Transverse colon (tissue), 4 donors: ENCODE measurements around the gene RRP8. TPM values are rescaled to one million over a fixed set of nuclear protein-coding genes. Genes with fewer than 3 reads are reported as not detected.

Source experiments
- DNase-seq: peaks from one replicate; pipeline ENCODE4 v3.0.0-alpha.2; 2019
- H3K27ac ChIP-seq, 4 donors: fragments of 200-600 bp; sonication (generic); 2 replicates each; pipeline ENCODE4 v1.5.1; 2016 to 2018; ENCODE audit warnings: inconsistent platforms in 4 of 4
- H3K27me3 ChIP-seq: fragments of 200-600 bp; sonication (generic); 2 replicates; pipeline ENCODE4 v1.5.1; 2017; ENCODE audit warnings: inconsistent platforms
- H3K36me3 ChIP-seq, 4 donors: fragments of 200-600 bp; sonication (generic); 2 replicates each; pipeline ENCODE4 v1.5.1; 2017 to 2019; ENCODE audit warnings: inconsistent platforms in 4 of 4
- H3K4me1 ChIP-seq, 4 donors: fragments of 200-600 bp; sonication (generic); 2 replicates each; pipeline ENCODE4 v1.5.1; 2017 to 2020; ENCODE audit warnings: inconsistent platforms in 4 of 4
- H3K4me3 ChIP-seq, 4 donors: fragments of 200-600 bp; sonication (generic); 1 replicate in 1 of 4; 2 replicates in 3 of 4; pipeline versions ENCODE4 v1.5.1 to v1.6.1; 2017 to 2019; ENCODE audit warnings: inconsistent platforms in 4 of 4
- H3K9me3 ChIP-seq, 2 donors: fragments of 200-600 bp; sonication (generic); 2 replicates each; pipeline ENCODE4 v1.5.1; 2017 to 2019; ENCODE audit warnings: inconsistent platforms in 2 of 2
- CTCF ChIP-seq, 5 experiments: fragments of 200-600 bp in 3 of 5; fragments of 450-650 bp in 2 of 5; sonication (generic) in 3 of 5; IDR thresholded peaks; 1 replicate in 2 of 5; 2 replicates in 3 of 5; pipeline ENCODE4 v1.5.1; 2016 to 2017; ENCODE audit warnings: antibody characterized with exemption in 5 of 5, inconsistent platforms in 3 of 5, mild to moderate bottlenecking in 2 of 5, moderate library complexity in 1 of 5
- EP300 ChIP-seq: sonication (generic); formaldehyde crosslinking; IDR thresholded peaks from one replicate; pipeline ENCODE4 v1.6.1; 2017; ENCODE audit warnings: antibody characterized with exemption, low read depth
- POLR2A ChIP-seq: fragments of 450-650 bp; IDR thresholded peaks from one replicate; pipeline ENCODE4 v1.6.1; 2016; ENCODE audit warnings: antibody characterized with exemption, mild to moderate bottlenecking, moderate library complexity
- POLR2AphosphoS5 ChIP-seq, 3 donors: sonication (generic); formaldehyde crosslinking; IDR thresholded peaks; one replicate each; pipeline ENCODE4 v1.6.1; 2016; ENCODE audit warnings: antibody characterized with exemption in 3 of 3
- WGBS, 2 donors: methylation state at CpG; one replicate each; pipeline ENCODE4 v1.1.5; 2018; ENCODE audit warnings: low coverage in 1 of 2; 5-methylcytosine and 5-hydroxymethylcytosine counted together
- in situ Hi-C, 4 donors: fragments of 200-750 bp; cut with MboI; loops; one replicate each; pipeline versions ENCODE4 v1.15.0 to v1.15.1; 2017; ENCODE audit warnings: low sequenced_read_pairs in 3 of 4, low pct_ligation_motif_present in 1 of 4, low pct_unique_long_range_greater_than_20kb in 1 of 4
- intact Hi-C: fragments of 100-400 bp; cut with DNase I; formaldehyde crosslinking; loops from one replicate; pipeline ENCODE4 v1.15.1; 2023; ENCODE audit warnings: low total_unique reads
- total RNA-seq, 4 donors: library from RNA; depleted of rRNA; stranded (reverse); fragments of >200 nt; gene quantifications; one replicate each; pipeline ENCODE4 v1.1.0, GENCODE V29; 2016

The RRP8 gene
- total RNA-seq, 4 donors from 2014 or later, result 9.7 to 145 (median 48.2) TPM

GRCh38 chr11:6553634-6554033 is 49.8 kb downstream of the RRP8 start:
- TF ChIP-seq POLR2A (no peak), EP300 (no peak), POLR2AphosphoS5 (IDR thresholded peaks at IDR 0.05) (no peak), CTCF (IDR thresholded peaks at IDR 0.05) (no peak)
- Histone ChIP-seq H3K27ac (no peak overlapping the region), H3K27me3 (no peaks in the 10 kb centered on the region), H3K4me3 (no peak overlapping the region), H3K36me3 (no peaks in the 10 kb centered on the region), H3K4me1 (no peaks in the 10 kb centered on the region), H3K9me3 (no peaks in the 10 kb centered on the region)
- DNase-seq, result no peak
- in situ Hi-C loops, result no loop called here
- intact Hi-C loops, result no loop called here

- Histone ChIP-seq H3K4me1 (no peaks in the 10 kb centered on the region), H3K9me3 (no peaks in the 10 kb centered on the region), H3K27me3 (no peaks in the 10 kb centered on the region), H3K27ac (no peak overlapping the region), H3K36me3 (no peaks in the 10 kb centered on the region), H3K4me3 (no peak overlapping the region)
- intact Hi-C loops (no loop called here), in situ Hi-C loops (no loop called here)
- no peak for TF ChIP-seq POLR2A
- no peak for TF ChIP-seq EP300
- TF ChIP-seq CTCF (IDR thresholded peaks at IDR 0.05), result no peak
- no peak for TF ChIP-seq POLR2AphosphoS5 (IDR thresholded peaks at IDR 0.05)
- WGBS, 2 donors, result 93 to 100% methylated on average over 1 to 3 of the region's 3 CpGs
- DNase-seq, result no peak
These were observed 54.8 kb downstream of the RRP8 start for GRCh38 chr11:6548641-6549040.

- H3K27ac ChIP-seq, result no peak overlapping the region
- no peak overlapping the region for H3K4me3 ChIP-seq
- 100% methylated on average over 2 of the region's 2 CpGs; no CpG with 5 or more reads in 1 of the 2 donors for whole genome bisulfite sequencing, 2 donors
- no peak for TF ChIP-seq POLR2A
- intact Hi-C loops, result no loop called here
- H3K36me3 ChIP-seq, result no peaks in the 10 kb centered on the region
- no peak for DNase-seq
- H3K4me1 ChIP-seq, result no peaks in the 10 kb centered on the region
- no peaks in the 10 kb centered on the region for H3K27me3 ChIP-seq
- in situ Hi-C loops, result no loop called here
- no peaks in the 10 kb centered on the region for H3K9me3 ChIP-seq
These were observed 55.3 kb downstream of the RRP8 start for GRCh38 chr11:6548121-6548520.

GRCh38 chr11:6547177-6547576 is 56.2 kb downstream of the RRP8 start:
- DNase-seq, result no peak
- no peaks in the 10 kb centered on the region for H3K27me3 ChIP-seq
- intact Hi-C loops (no loop called here), in situ Hi-C loops (no loop called here)
- WGBS, 2 donors, result 98% methylated on average over 6 of the region's 6 CpGs; no CpG with 5 or more reads in 1 of the 2 donors
- no peaks in the 10 kb centered on the region for H3K36me3 ChIP-seq
- no peak overlapping the region for H3K4me3 ChIP-seq
- H3K27ac ChIP-seq, result no peak overlapping the region
- no peaks in the 10 kb centered on the region for H3K4me1 ChIP-seq
- no peak for TF ChIP-seq EP300
- no peak for TF ChIP-seq POLR2A
- no peak for TF ChIP-seq CTCF (IDR thresholded peaks at IDR 0.05)
- no peak for TF ChIP-seq POLR2AphosphoS5 (IDR thresholded peaks at IDR 0.05)
- H3K9me3 ChIP-seq, result no peaks in the 10 kb centered on the region

GRCh38 chr11:6546735-6547134 is 56.7 kb downstream of the RRP8 start:
- DNase-seq, result no peak
- Histone ChIP-seq H3K9me3 (no peaks in the 10 kb centered on the region), H3K4me3 (no peak overlapping the region), H3K4me1 (no peaks in the 10 kb centered on the region), H3K27ac (no peak overlapping the region), H3K36me3 (no peaks in the 10 kb centered on the region), H3K27me3 (no peaks in the 10 kb centered on the region)
- intact Hi-C loops, result no loop called here
- TF ChIP-seq CTCF (IDR thresholded peaks at IDR 0.05) (no peak), POLR2A (no peak), POLR2AphosphoS5 (IDR thresholded peaks at IDR 0.05) (no peak), EP300 (no peak)
- 99% methylated on average over 8 of the region's 8 CpGs; no CpG with 5 or more reads in 1 of the 2 donors for WGBS, 2 donors
- in situ Hi-C loops, result no loop called here
